Caco-2 (cell line): ENCODE results near the gene PJA2. TPM values are rescaled to one million over a fixed set of nuclear protein-coding genes. Genes with fewer than 3 reads are reported as not detected.

ENCODE experiments used
- BruUV-seq: library from RNA; stranded (reverse); fragments of 400-500 nt; replicated peaks from 2 replicates; lab custom pipeline; 2021; lab: Mats Ljungman, UMichigan
- CTCF ChIA-PET: fragments of 300-600 bp; sonication (Branson Sonifier 250); formaldehyde crosslinking; loops from one replicate; lab custom pipeline; 2022; ENCODE audit warnings: antibody characterized with exemption; lab: Charles Lee
- POLR2A ChIA-PET: fragments of 300-600 bp; sonication (Branson Sonifier 250); formaldehyde crosslinking; loops from one replicate; lab custom pipeline; 2022; ENCODE audit warnings: antibody characterized with exemption; lab: Charles Lee
- DNase-seq, 2 experiments: peaks; one replicate each; pipeline versions ENCODE4 v3.0.0 to v3.0.0-alpha.2; 2020 to 2022
- H3K27me3 ChIP-seq: replicated peaks from 2 replicates; pipeline ENCODE4 v1.6.0; 2011; ENCODE audit warnings: low read length; ENCODE audit not compliant: control insufficient read depth, insufficient read depth
- H3K36me3 ChIP-seq: 2 replicates; pipeline ENCODE4 v1.5.1; 2011; ENCODE audit warnings: low read length; ENCODE audit not compliant: control insufficient read depth, insufficient read depth
- H3K4me1 ChIP-seq: fragments of 250-450 bp; sonication (Bioruptor Pico); 2 replicates; pipeline ENCODE4 v1.5.1; 2020; ENCODE audit warnings: mild to moderate bottlenecking
- H3K4me3 ChIP-seq: 2 replicates; pipeline ENCODE4 v1.5.1; 2011; ENCODE audit warnings: low read depth, mild to moderate bottlenecking, control low read depth, low read length
- H3K9me3 ChIP-seq: fragments of 250-450 bp; sonication (Bioruptor Pico); 2 replicates; pipeline ENCODE4 v1.5.1; 2020; ENCODE audit warnings: mild to moderate bottlenecking, moderate library complexity
- H3K27ac Mint-ChIP-seq: one replicate; pipeline ENCODE4 v1.8.0; 2022; ENCODE audit warnings: mixed read lengths; ENCODE audit not compliant: unreplicated experiment
- H3K27me3 Mint-ChIP-seq: one replicate; pipeline ENCODE4 v1.8.0; 2022; ENCODE audit warnings: mixed read lengths; ENCODE audit not compliant: insufficient read depth, unreplicated experiment
- H3K36me3 Mint-ChIP-seq: one replicate; pipeline ENCODE4 v1.8.0; 2022; ENCODE audit warnings: mild to moderate bottlenecking, mixed read lengths; ENCODE audit not compliant: insufficient read depth, unreplicated experiment
- H3K4me1 Mint-ChIP-seq: one replicate; pipeline ENCODE4 v1.8.0; 2022; ENCODE audit warnings: low read depth, mixed read lengths; ENCODE audit not compliant: unreplicated experiment
- H3K4me3 Mint-ChIP-seq: one replicate; pipeline ENCODE4 v1.8.0; 2022; ENCODE audit warnings: mild to moderate bottlenecking, moderate library complexity, mixed read lengths; ENCODE audit not compliant: unreplicated experiment
- H3K9me3 Mint-ChIP-seq: one replicate; pipeline ENCODE4 v1.8.0; 2022; ENCODE audit warnings: mixed read lengths; ENCODE audit not compliant: unreplicated experiment
- intact Hi-C: fragments of 100-400 bp; cut with micrococcal nuclease; formaldehyde crosslinking; loops from one replicate; pipeline ENCODE4 v1.10.0; 2022; ENCODE audit not compliant: unreplicated experiment
- total RNA-seq: library from RNA; stranded (reverse); gene quantifications from 2 replicates; pipeline ENCODE4 v1.2.3, GENCODE V29; 2022
- TF ChIP-seq, protein P1 (sequence below), 2 experiments: fragments of 200-600 bp in 1 of 2; IDR thresholded peaks; 1 replicate in 1 of 2; 2 replicates in 1 of 2; pipeline versions ENCODE4 v1.5.1 to v1.8.0; 2011 to 2022; ENCODE audit warnings: antibody characterized with exemption in 1 of 2, control low read depth in 1 of 2, inconsistent platforms in 1 of 2, low read depth in 1 of 2, low read length in 1 of 2, mild to moderate bottlenecking in 1 of 2, moderate library complexity in 1 of 2; ENCODE audit not compliant: insufficient read depth in 1 of 2, severe bottlenecking in 1 of 2, unreplicated experiment in 1 of 2

The PJA2 gene
- total RNA-seq, 1 experiment from 2014 or later, result 34.2 TPM

DNA sequence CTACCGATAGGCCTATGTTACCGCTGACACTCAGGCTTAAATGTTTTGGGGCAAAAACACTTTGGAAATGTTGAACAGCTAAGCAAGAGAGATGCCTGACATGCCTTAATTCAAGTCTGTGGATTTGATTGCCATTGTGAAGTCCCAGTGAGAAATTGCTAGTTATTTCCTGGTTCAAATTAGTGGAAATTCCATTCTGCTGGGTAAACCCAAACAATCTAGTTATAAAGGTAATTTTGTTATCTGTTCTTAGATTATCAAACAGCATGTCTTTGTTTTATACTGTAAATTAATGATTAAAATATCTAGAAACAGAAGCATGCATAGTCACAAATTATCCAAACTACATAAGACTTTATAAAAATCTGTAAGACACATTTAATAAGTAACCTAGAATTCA, 96.6 kb downstream of the PJA2 start:
- BruUV-seq, result no TSS peak
- CTCF ChIA-PET, result no interaction called here
- no peaks in the 10 kb centered on the region for H3K9me3 ChIP-seq
- H3K27me3 Mint-ChIP-seq, result peaks cover 7% of the 10 kb centered on the region
- H3K36me3 ChIP-seq, result no peaks in the 10 kb centered on the region
- no peak overlapping the region for H3K4me3 ChIP-seq
- H3K36me3 Mint-ChIP-seq, result no peaks in the 10 kb centered on the region
- no peak overlapping the region for H3K4me3 Mint-ChIP-seq
- H3K9me3 Mint-ChIP-seq, result no peaks in the 10 kb centered on the region
- DNase-seq, result no peak
- H3K27me3 ChIP-seq, result no peaks in the 10 kb centered on the region
- intact Hi-C loops, result no loop called here
- no peak overlapping the region for H3K27ac Mint-ChIP-seq
- TF ChIP-seq, protein P1, sequence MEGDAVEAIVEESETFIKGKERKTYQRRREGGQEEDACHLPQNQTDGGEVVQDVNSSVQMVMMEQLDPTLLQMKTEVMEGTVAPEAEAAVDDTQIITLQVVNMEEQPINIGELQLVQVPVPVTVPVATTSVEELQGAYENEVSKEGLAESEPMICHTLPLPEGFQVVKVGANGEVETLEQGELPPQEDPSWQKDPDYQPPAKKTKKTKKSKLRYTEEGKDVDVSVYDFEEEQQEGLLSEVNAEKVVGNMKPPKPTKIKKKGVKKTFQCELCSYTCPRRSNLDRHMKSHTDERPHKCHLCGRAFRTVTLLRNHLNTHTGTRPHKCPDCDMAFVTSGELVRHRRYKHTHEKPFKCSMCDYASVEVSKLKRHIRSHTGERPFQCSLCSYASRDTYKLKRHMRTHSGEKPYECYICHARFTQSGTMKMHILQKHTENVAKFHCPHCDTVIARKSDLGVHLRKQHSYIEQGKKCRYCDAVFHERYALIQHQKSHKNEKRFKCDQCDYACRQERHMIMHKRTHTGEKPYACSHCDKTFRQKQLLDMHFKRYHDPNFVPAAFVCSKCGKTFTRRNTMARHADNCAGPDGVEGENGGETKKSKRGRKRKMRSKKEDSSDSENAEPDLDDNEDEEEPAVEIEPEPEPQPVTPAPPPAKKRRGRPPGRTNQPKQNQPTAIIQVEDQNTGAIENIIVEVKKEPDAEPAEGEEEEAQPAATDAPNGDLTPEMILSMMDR (IDR thresholded peaks at IDR 0.05; ENCODE audit: insufficient read depth in 1 of 2, low read depth in 1 of 2, low read length in 1 of 2, severe bottlenecking in 1 of 2, unreplicated experiment in 1 of 2), result no peak
- H3K4me1 Mint-ChIP-seq, result no peaks in the 10 kb centered on the region
- H3K4me1 ChIP-seq, result no peaks in the 10 kb centered on the region
- POLR2A ChIA-PET, result no interaction called here

DNA sequence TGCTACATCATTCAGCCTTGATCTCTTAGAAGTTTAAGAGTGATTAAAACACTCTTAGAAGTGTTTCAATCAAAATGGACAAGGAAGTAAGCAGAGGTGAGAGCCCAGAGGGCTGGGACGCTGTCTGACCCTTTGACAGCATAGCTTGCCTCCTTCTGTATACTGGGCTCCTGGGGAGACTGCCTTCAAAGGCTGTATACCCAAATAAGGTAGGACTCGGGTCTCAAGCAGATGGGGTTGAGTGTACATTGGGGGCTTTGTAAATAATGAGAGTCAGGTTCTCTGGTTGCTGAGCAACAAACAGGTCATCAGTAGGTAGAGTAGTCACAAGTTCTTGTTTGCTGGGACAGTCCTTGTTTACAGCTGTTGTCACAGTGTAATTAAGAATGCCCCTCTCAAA, 97.1 kb downstream of the PJA2 start:
- Mint-ChIP-seq H3K36me3 (no peaks in the 10 kb centered on the region), H3K4me3 (no peak overlapping the region), H3K27me3 (peaks cover 7% of the 10 kb centered on the region), H3K4me1 (no peaks in the 10 kb centered on the region), H3K9me3 (no peaks in the 10 kb centered on the region), H3K27ac (no peak overlapping the region)
- intact Hi-C loops, result no loop called here
- H3K9me3 ChIP-seq, result no peaks in the 10 kb centered on the region
- no peaks in the 10 kb centered on the region for H3K27me3 ChIP-seq
- H3K4me3 ChIP-seq, result no peak overlapping the region
- CTCF ChIA-PET, result no interaction called here
- POLR2A ChIA-PET, result no interaction called here
- TF ChIP-seq, protein P1 (IDR thresholded peaks at IDR 0.05; ENCODE audit: insufficient read depth in 1 of 2, low read depth in 1 of 2, low read length in 1 of 2, severe bottlenecking in 1 of 2, unreplicated experiment in 1 of 2), result no peak
- no peaks in the 10 kb centered on the region for H3K4me1 ChIP-seq
- BruUV-seq, result no TSS peak
- H3K36me3 ChIP-seq, result no peaks in the 10 kb centered on the region
- no peak for DNase-seq

DNA sequence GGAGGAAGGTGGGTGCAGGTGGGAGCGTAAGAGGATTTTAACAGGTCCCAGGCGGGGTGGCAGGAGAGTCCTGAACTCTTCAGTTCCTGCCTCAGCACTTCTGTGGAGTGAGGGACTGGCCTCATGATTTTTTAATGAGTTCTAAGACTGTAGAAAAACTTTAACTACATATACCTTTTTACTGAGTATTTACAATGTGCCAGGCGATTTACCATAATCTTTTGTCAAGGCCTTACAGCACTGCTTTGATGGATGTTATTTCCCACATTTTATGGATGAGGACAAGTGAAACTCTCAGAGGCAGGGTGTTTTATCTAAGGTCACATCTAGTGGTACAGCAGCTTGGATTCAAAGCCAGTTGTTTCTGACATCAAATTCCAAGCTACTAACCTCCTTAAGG, 99.5 kb downstream of the PJA2 start:
- Histone ChIP-seq H3K36me3 (no peaks in the 10 kb centered on the region), H3K9me3 (no peaks in the 10 kb centered on the region), H3K27me3 (no peaks in the 10 kb centered on the region), H3K4me3 (no peak overlapping the region), H3K4me1 (no peaks in the 10 kb centered on the region)
- no peaks in the 10 kb centered on the region for H3K4me1 Mint-ChIP-seq
- no peak overlapping the region for H3K4me3 Mint-ChIP-seq
- peaks cover 7% of the 10 kb centered on the region for H3K27me3 Mint-ChIP-seq
- no peaks in the 10 kb centered on the region for H3K36me3 Mint-ChIP-seq
- TF ChIP-seq, protein P1 (IDR thresholded peaks at IDR 0.05; ENCODE audit: insufficient read depth in 1 of 2, low read depth in 1 of 2, low read length in 1 of 2, severe bottlenecking in 1 of 2, unreplicated experiment in 1 of 2), result no peak
- no peak overlapping the region for H3K27ac Mint-ChIP-seq
- intact Hi-C loops, result no loop called here
- ChIA-PET CTCF (no interaction called here), POLR2A (no interaction called here)
- H3K9me3 Mint-ChIP-seq, result no peaks in the 10 kb centered on the region
- DNase-seq, result no peak
- BruUV-seq, result no TSS peak
